ENCODE data around the gene MEGF8.

Gene MEGF8

GRCh38 chr19:42323473-42323851 is 2.0 kb upstream of the MEGF8 start:
- Histone ChIP-seq H3K27ac (replicated peaks) (no peak overlapping the region), H3K4me3 (replicated peaks; ENCODE audit: insufficient read depth, low read length) (no peak overlapping the region), H3K27me3 (ENCODE audit: insufficient read depth, poor library complexity, severe bottlenecking) (peaks cover 7% of the 10 kb centered on the region)
- TF ChIP-seq GABPA (IDR thresholded peaks at IDR 0.05; ENCODE audit: low read depth) (no peak), SPI1 (IDR thresholded peaks at IDR 0.05; ENCODE audit: borderline replicate concordance, low read depth) (no peak), POLR2AphosphoS5 (IDR thresholded peaks at IDR 0.05; ENCODE audit: low read depth) (no peak), CTCF (IDR thresholded peaks at IDR 0.05; ENCODE audit: insufficient read depth, low read length) (no peak)
- TF ChIP-seq, protein P1, sequence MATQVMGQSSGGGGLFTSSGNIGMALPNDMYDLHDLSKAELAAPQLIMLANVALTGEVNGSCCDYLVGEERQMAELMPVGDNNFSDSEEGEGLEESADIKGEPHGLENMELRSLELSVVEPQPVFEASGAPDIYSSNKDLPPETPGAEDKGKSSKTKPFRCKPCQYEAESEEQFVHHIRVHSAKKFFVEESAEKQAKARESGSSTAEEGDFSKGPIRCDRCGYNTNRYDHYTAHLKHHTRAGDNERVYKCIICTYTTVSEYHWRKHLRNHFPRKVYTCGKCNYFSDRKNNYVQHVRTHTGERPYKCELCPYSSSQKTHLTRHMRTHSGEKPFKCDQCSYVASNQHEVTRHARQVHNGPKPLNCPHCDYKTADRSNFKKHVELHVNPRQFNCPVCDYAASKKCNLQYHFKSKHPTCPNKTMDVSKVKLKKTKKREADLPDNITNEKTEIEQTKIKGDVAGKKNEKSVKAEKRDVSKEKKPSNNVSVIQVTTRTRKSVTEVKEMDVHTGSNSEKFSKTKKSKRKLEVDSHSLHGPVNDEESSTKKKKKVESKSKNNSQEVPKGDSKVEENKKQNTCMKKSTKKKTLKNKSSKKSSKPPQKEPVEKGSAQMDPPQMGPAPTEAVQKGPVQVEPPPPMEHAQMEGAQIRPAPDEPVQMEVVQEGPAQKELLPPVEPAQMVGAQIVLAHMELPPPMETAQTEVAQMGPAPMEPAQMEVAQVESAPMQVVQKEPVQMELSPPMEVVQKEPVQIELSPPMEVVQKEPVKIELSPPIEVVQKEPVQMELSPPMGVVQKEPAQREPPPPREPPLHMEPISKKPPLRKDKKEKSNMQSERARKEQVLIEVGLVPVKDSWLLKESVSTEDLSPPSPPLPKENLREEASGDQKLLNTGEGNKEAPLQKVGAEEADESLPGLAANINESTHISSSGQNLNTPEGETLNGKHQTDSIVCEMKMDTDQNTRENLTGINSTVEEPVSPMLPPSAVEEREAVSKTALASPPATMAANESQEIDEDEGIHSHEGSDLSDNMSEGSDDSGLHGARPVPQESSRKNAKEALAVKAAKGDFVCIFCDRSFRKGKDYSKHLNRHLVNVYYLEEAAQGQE (IDR thresholded peaks at IDR 0.05; ENCODE audit: insufficient replicate concordance, low read depth): no peak
- DNase-seq (ENCODE audit: low read depth in 1 of 2, low spot score in 1 of 2): no peak

DNA sequence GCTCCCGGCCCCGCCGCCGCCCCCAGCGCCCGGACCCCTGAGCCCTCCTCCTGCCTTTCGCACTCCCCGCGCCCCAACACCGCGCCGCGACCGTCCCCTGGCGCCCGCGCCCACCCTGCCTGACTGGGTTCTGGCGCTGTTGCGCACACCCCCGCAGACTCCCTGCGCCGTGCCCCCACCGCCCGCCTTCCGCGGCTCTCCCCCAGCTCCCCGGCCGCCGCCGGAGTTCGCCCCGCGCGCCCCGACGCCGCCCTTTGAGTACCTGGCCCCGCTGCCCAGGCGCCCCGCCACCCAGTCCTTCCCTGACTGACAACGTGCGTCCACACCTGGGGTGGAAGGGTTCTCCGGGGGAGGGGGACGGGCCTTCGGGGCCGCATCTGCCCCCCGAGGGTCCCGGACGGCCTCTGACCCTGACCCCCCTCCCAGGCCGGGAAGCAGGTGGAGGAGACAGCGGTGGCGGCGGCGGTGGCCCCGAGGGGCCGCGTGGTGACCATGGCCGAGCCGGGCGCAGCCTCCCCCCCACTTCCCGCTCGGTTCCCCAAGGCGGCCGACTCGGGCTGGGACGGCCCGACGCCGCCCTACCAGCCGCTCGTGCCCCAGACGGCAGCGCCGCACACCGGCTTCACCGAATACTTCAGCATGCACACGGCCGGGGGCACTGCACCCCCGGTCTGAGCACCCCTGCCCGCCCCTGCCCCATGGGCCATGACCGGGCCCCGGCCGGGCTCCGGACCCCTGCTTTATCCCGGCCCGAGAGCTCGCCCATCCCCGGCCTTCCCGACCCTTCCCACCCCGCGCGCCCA is 1.4 kb upstream of the MEGF8 start:
- H3K27me3 ChIP-seq (ENCODE audit: insufficient read depth, poor library complexity, severe bottlenecking): peaks cover 7% of the 10 kb centered on the region
- peak in 1 of 2 experiments; percentile 19 for DNase-seq (ENCODE audit: low read depth in 1 of 2, low spot score in 1 of 2)
- TF ChIP-seq, protein P1 (IDR thresholded peaks at IDR 0.05; ENCODE audit: insufficient replicate concordance, low read depth): no peak
- TF ChIP-seq GABPA (IDR thresholded peaks at IDR 0.05; ENCODE audit: low read depth) (no peak), SPI1 (IDR thresholded peaks at IDR 0.05; ENCODE audit: borderline replicate concordance, low read depth) (no peak), POLR2AphosphoS5 (IDR thresholded peaks at IDR 0.05; ENCODE audit: low read depth) (no peak), CTCF (IDR thresholded peaks at IDR 0.05; ENCODE audit: insufficient read depth, low read length) (no peak)
- H3K4me3 ChIP-seq (replicated peaks; ENCODE audit: insufficient read depth, low read length): peak overlapping the region; percentile 44
- H3K27ac ChIP-seq (replicated peaks): no peak overlapping the region

GRCh38 chr19:42324655-42325307 is 654 bp upstream of the MEGF8 start:
- no peak for DNase-seq (ENCODE audit: low read depth in 1 of 2, low spot score in 1 of 2)
- H3K27me3 ChIP-seq (ENCODE audit: insufficient read depth, poor library complexity, severe bottlenecking): peaks cover 7% of the 10 kb centered on the region
- TF ChIP-seq SPI1 (IDR thresholded peaks at IDR 0.05; ENCODE audit: borderline replicate concordance, low read depth) (no peak), CTCF (IDR thresholded peaks at IDR 0.05; ENCODE audit: insufficient read depth, low read length) (no peak), POLR2AphosphoS5 (IDR thresholded peaks at IDR 0.05; ENCODE audit: low read depth) (no peak), GABPA (IDR thresholded peaks at IDR 0.05; ENCODE audit: low read depth) (no peak)
- TF ChIP-seq, protein P1 (IDR thresholded peaks at IDR 0.05; ENCODE audit: insufficient replicate concordance, low read depth): no peak
- H3K27ac ChIP-seq (replicated peaks): no peak overlapping the region
- peak overlapping the region; percentile 44 for H3K4me3 ChIP-seq (replicated peaks; ENCODE audit: insufficient read depth, low read length)

All from HL-60 (cell line).